MM.1S (cell line): ENCODE measurements around the gene SLIT1.

Source experiments
- DNase-seq: peaks from one replicate; pipeline ENCODE4 v3.0.0-alpha.2; 2015
- H2AFZ ChIP-seq: fragments of 300-600 bp; sonication (generic); 2 replicates; pipeline ENCODE4 v1.6.0; 2016; ENCODE audit warnings: antibody characterized with exemption, low read length
- H3F3A ChIP-seq: fragments of 300-600 bp; sonication (generic); 2 replicates; pipeline ENCODE4 v1.6.1; 2016; ENCODE audit warnings: mild to moderate bottlenecking, antibody characterized with exemption, low read length, moderate library complexity, mixed read lengths; ENCODE audit not compliant: insufficient read depth
- H3K27ac ChIP-seq: fragments of 300-600 bp; sonication (generic); 2 replicates; pipeline ENCODE4 v1.5.1; 2016; ENCODE audit warnings: mild to moderate bottlenecking, low read length
- H3K27me3 ChIP-seq: fragments of 300-600 bp; sonication (generic); replicated peaks from 2 replicates; pipeline ENCODE4 v1.6.0; 2016; ENCODE audit warnings: low read length; ENCODE audit not compliant: insufficient read depth
- H3K36me3 ChIP-seq: fragments of 300-600 bp; sonication (generic); replicated peaks from 2 replicates; pipeline ENCODE4 v1.6.1; 2016; ENCODE audit warnings: mild to moderate bottlenecking, low read length, mixed read lengths; ENCODE audit not compliant: insufficient read depth
- H3K4me1 ChIP-seq: fragments of 300-600 bp; sonication (generic); 2 replicates; pipeline ENCODE4 v1.6.1; 2016; ENCODE audit warnings: low read length, mixed read lengths
- H3K4me2 ChIP-seq: fragments of 300-600 bp; sonication (generic); 2 replicates; pipeline ENCODE4 v1.6.0; 2016; ENCODE audit warnings: low read depth, low read length
- H3K4me3 ChIP-seq: fragments of 300-600 bp; sonication (generic); 2 replicates; pipeline ENCODE4 v1.5.1; 2016; ENCODE audit warnings: low read length, mixed read lengths
- H3K79me2 ChIP-seq: fragments of 300-600 bp; sonication (generic); 2 replicates; pipeline ENCODE4 v1.6.1; 2016; ENCODE audit warnings: mixed run types, low read length, mixed read lengths
- H3K9ac ChIP-seq: fragments of 300-600 bp; sonication (generic); 2 replicates; pipeline ENCODE4 v1.6.1; 2016; ENCODE audit warnings: low read length, mixed read lengths
- H3K9me2 ChIP-seq: fragments of 300-600 bp; sonication (generic); replicated peaks from 2 replicates; pipeline ENCODE4 v1.6.1; 2016; ENCODE audit warnings: mild to moderate bottlenecking, low read length, mixed read lengths; ENCODE audit not compliant: insufficient read depth
- H3K9me3 ChIP-seq: fragments of 300-600 bp; sonication (generic); replicated peaks from 2 replicates; pipeline ENCODE4 v1.6.1; 2016; ENCODE audit warnings: mild to moderate bottlenecking, low read length, mixed read lengths; ENCODE audit not compliant: insufficient read depth
- H4K20me1 ChIP-seq: fragments of 300-600 bp; sonication (generic); 2 replicates; pipeline ENCODE4 v1.6.1; 2016; ENCODE audit warnings: mild to moderate bottlenecking, low read length, moderate library complexity, mixed read lengths; ENCODE audit not compliant: insufficient read depth
- EZH2 ChIP-seq: fragments of 300-600 bp; sonication (generic); optimal IDR thresholded peaks from 2 replicates; pipeline ENCODE3; 2017; ENCODE audit warnings: low read depth, mild to moderate bottlenecking, antibody characterized with exemption, low read length, mixed read lengths
- EZH2phosphoT487 ChIP-seq: fragments of 300-600 bp; sonication (generic); IDR thresholded peaks from 2 replicates; pipeline ENCODE4 v1.6.1; 2018; ENCODE audit warnings: antibody characterized with exemption, low read length
- TF ChIP-seq, protein P1 (sequence below): fragments of 300-600 bp; sonication (generic); IDR thresholded peaks from 2 replicates; pipeline ENCODE4 v1.5.1; 2016; ENCODE audit warnings: antibody characterized with exemption, low read length, mixed read lengths

The SLIT1 gene

DNA sequence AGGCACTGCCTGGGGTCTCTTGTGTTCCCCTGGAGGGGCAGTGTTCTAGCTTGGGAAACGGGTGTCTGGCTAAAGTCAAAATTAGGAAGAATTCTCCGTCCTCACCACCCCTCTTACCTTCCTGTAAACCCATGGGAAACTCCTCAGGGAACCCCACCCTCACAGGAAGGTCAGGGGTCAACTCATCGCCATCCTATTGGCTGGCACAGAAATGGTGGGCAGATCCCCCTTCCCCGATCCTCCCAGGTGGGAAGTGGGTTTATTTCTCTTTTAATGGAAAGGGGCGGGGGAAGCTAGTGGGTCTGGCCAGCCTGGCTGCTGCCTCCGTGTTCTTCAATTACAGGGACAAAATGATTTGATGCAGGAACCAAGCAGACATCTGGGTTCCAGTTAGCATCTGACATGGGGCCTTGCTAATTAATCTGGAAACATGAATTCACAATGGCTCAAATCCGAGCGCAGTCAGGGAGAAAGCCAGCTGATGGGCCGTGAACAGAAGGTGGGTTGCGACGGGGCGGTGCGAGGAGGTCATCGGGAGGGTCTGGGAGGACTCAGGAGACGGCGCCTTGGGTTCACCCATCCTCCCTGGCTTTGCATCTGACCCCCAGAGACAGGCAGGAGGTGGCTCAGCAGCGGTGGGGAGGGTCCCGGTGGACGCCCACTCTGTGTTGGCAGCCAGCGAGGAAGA, 66.6 kb downstream of the SLIT1 start:
- no peak overlapping the region for H3K27ac ChIP-seq
- no peaks in the 10 kb centered on the region for H3F3A ChIP-seq
- H3K4me3 ChIP-seq = no peak overlapping the region
- no peak for DNase-seq
- no peaks in the 10 kb centered on the region for H3K9me3 ChIP-seq
- no peaks in the 10 kb centered on the region for H4K20me1 ChIP-seq
- H3K9me2 ChIP-seq = no peaks in the 10 kb centered on the region
- H3K4me1 ChIP-seq = no peaks in the 10 kb centered on the region
- H3K36me3 ChIP-seq = no peaks in the 10 kb centered on the region
- H2AFZ ChIP-seq = no peak overlapping the region
- no peaks in the 10 kb centered on the region for H3K79me2 ChIP-seq
- no peak overlapping the region for H3K4me2 ChIP-seq
- TF ChIP-seq EZH2 (no peak), EZH2phosphoT487 (no peak)
- TF ChIP-seq, protein P1, sequence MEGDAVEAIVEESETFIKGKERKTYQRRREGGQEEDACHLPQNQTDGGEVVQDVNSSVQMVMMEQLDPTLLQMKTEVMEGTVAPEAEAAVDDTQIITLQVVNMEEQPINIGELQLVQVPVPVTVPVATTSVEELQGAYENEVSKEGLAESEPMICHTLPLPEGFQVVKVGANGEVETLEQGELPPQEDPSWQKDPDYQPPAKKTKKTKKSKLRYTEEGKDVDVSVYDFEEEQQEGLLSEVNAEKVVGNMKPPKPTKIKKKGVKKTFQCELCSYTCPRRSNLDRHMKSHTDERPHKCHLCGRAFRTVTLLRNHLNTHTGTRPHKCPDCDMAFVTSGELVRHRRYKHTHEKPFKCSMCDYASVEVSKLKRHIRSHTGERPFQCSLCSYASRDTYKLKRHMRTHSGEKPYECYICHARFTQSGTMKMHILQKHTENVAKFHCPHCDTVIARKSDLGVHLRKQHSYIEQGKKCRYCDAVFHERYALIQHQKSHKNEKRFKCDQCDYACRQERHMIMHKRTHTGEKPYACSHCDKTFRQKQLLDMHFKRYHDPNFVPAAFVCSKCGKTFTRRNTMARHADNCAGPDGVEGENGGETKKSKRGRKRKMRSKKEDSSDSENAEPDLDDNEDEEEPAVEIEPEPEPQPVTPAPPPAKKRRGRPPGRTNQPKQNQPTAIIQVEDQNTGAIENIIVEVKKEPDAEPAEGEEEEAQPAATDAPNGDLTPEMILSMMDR = no peak
- H3K27me3 ChIP-seq = peaks cover 22% of the 10 kb centered on the region; the same call in 1 of the 2 replicates
- no peak overlapping the region for H3K9ac ChIP-seq

DNA sequence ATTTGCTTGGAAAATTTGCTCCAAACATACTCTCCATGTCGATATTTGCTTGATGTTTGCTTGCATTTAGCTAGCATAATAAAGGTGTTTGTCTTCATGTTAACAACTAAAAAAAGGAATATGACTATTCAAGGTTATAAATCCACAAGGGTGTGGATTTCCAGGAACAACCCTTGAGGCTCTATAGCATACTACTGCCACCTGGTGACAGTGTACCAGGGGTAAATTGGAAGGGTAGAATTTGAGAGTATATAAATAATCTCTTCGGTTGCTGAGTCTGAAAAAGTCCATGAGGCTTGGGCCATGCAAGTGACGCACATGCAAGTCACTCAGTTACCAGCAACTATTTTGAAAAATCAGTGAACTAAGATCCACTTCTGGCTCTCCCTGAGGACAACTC, 68.4 kb downstream of the SLIT1 start:
- no peaks in the 10 kb centered on the region for H3K4me1 ChIP-seq
- no peak overlapping the region for H3K4me2 ChIP-seq
- H3K36me3 ChIP-seq = no peaks in the 10 kb centered on the region
- no peak for DNase-seq
- peaks cover 22% of the 10 kb centered on the region; the same call in 1 of the 2 replicates for H3K27me3 ChIP-seq
- no peaks in the 10 kb centered on the region for H3K9me3 ChIP-seq
- no peaks in the 10 kb centered on the region for H3K9me2 ChIP-seq
- H3F3A ChIP-seq = no peaks in the 10 kb centered on the region
- no peak overlapping the region for H3K9ac ChIP-seq
- H2AFZ ChIP-seq = no peak overlapping the region
- H4K20me1 ChIP-seq = no peaks in the 10 kb centered on the region
- no peaks in the 10 kb centered on the region for H3K79me2 ChIP-seq
- H3K27ac ChIP-seq = no peak overlapping the region
- no peak overlapping the region for H3K4me3 ChIP-seq
- TF ChIP-seq, protein P1 = peak; percentile 25
- no peak for TF ChIP-seq EZH2phosphoT487

DNA sequence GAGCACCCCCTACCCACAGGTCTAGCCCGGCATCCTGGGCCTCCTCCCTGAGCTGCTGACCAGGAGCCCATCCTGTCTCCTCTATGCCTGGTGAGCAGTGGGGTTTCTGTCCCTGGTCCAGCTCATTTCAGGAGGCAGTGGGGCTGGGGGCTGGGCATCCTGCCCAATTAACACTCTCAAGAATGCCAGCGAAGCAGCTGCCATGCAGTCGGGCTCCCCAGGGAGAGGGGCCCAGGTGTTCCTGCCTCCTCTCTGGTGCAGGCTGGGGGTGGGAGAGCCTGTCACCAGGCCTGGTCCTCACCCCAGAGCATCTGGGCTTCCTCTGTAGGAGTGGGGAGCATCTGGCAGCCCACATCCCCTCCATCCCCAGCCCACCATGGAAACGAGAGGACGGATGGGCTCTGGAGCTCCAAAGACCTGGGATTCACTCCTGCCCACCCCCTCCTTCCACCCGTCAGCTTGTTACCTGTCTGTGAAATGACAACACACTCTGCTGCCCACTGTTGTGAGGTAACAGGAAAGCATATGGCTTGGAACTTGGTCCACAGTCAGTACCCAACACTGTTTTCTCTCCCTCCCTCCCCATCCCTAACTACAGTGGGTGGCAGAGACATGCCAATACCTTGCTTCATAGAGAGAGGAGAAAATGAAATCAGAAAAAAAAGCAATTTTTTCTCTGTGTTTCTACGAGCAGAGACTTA, 69.1 kb downstream of the SLIT1 start:
- Histone ChIP-seq H4K20me1 (no peaks in the 10 kb centered on the region), H3F3A (no peaks in the 10 kb centered on the region), H3K9me2 (no peaks in the 10 kb centered on the region), H3K27ac (no peak overlapping the region), H3K27me3 (peaks cover 16% of the 10 kb centered on the region; the same call in 1 of the 2 replicates), H3K4me2 (no peak overlapping the region), H2AFZ (no peak overlapping the region), H3K9me3 (no peaks in the 10 kb centered on the region), H3K79me2 (no peaks in the 10 kb centered on the region), H3K4me1 (no peaks in the 10 kb centered on the region), H3K36me3 (no peaks in the 10 kb centered on the region), H3K4me3 (no peak overlapping the region), H3K9ac (no peak overlapping the region)
- TF ChIP-seq EZH2phosphoT487 (no peak), EZH2 (no peak)
- TF ChIP-seq, protein P1 = no peak
- no peak for DNase-seq
